WTC11 (cell line): ENCODE measurements around the gene BANK1. TPM values are rescaled to one million over a fixed set of nuclear protein-coding genes. Genes with fewer than 3 reads are reported as not detected.

ENCODE experiments used
- ATAC-seq: fragments of 200-7000 bp; cut with Tn5 transposase; 2 replicates; pipeline ENCODE4 v1.10.0; 2021; ENCODE audit warnings: mild to moderate bottlenecking, moderate library complexity
- CTCF ChIA-PET: fragments of 300-600 bp; sonication (Branson Sonifier 250); formaldehyde crosslinking; loops from one replicate; lab custom pipeline; 2021; ENCODE audit warnings: antibody characterized with exemption; lab: Charles Lee
- POLR2A ChIA-PET: fragments of 350-600 bp; sonication (Branson Sonifier 250); formaldehyde crosslinking; loops from one replicate; lab custom pipeline; 2021; ENCODE audit warnings: antibody characterized with exemption; lab: Charles Lee
- DNase-seq: peaks from one replicate; pipeline ENCODE4 v3.0.0; 2021; ENCODE audit warnings: low spot score
- H3K27ac Mint-ChIP-seq: 2 replicates; pipeline ENCODE4 v1.8.0; 2021; ENCODE audit warnings: mixed read lengths
- H3K27me3 Mint-ChIP-seq: 2 replicates; pipeline ENCODE4 v1.8.0; 2021; ENCODE audit warnings: low read depth, mild to moderate bottlenecking, moderate library complexity, mixed read lengths
- H3K36me3 Mint-ChIP-seq: 2 replicates; pipeline ENCODE4 v1.8.0; 2021; ENCODE audit warnings: mixed read lengths
- H3K4me1 Mint-ChIP-seq: 2 replicates; pipeline ENCODE4 v1.8.0; 2022; ENCODE audit warnings: mixed read lengths
- H3K4me3 Mint-ChIP-seq: 2 replicates; pipeline ENCODE4 v1.8.0; 2021; ENCODE audit warnings: mild to moderate bottlenecking, moderate library complexity, mixed read lengths
- H3K9me3 Mint-ChIP-seq: 2 replicates; pipeline ENCODE4 v1.8.0; 2021; ENCODE audit warnings: mixed read lengths
- AR ChIP-seq: fragments of 250-450 bp; sonication (Bioruptor Pico); IDR thresholded peaks from 2 replicates; pipeline ENCODE4 v1.9.0; 2021; ENCODE audit warnings: mild to moderate bottlenecking
- ELF4 ChIP-seq: sonication (generic); formaldehyde crosslinking; IDR thresholded peaks from 2 replicates; pipeline ENCODE4 v1.8.1; 2022; ENCODE audit warnings: low read depth, mild to moderate bottlenecking, moderate library complexity, missing genetic modification reagents
- ETV6 ChIP-seq: sonication (generic); formaldehyde crosslinking; IDR thresholded peaks from 2 replicates; pipeline ENCODE4 v1.8.1; 2022; ENCODE audit warnings: mild to moderate bottlenecking, missing genetic modification reagents
- FOXP1 ChIP-seq: sonication (generic); formaldehyde crosslinking; IDR thresholded peaks from 2 replicates; pipeline ENCODE4 v1.8.0; 2022; ENCODE audit warnings: missing genetic modification reagents, mild to moderate bottlenecking, moderate library complexity, borderline replicate concordance
- GTF2I ChIP-seq: fragments of 250-450 bp; sonication (Bioruptor Pico); conservative IDR thresholded peaks from 2 replicates; pipeline ENCODE4 v1.4.0; 2021; ENCODE audit warnings: mild to moderate bottlenecking
- NR3C1 ChIP-seq: sonication (generic); formaldehyde crosslinking; conservative IDR thresholded peaks from 2 replicates; pipeline ENCODE4 v1.8.1; 2023; ENCODE audit warnings: low read depth, mild to moderate bottlenecking, missing genetic modification reagents
- RORB ChIP-seq: fragments of 250-450 bp; sonication (Bioruptor Pico); IDR thresholded peaks from 2 replicates; pipeline ENCODE4 v1.9.0; 2021; ENCODE audit warnings: mild to moderate bottlenecking
- ZMAT4 ChIP-seq: fragments of 250-450 bp; sonication (Bioruptor Pico); IDR thresholded peaks from 2 replicates; pipeline ENCODE4 v1.9.0; 2021; ENCODE audit warnings: mild to moderate bottlenecking
- ZNF396 ChIP-seq: fragments of 250-450 bp; sonication (Bioruptor Pico); IDR thresholded peaks from 2 replicates; pipeline ENCODE4 v1.8.0; 2021; ENCODE audit warnings: mild to moderate bottlenecking, moderate library complexity, borderline replicate concordance
- ZNF532 ChIP-seq: fragments of 250-450 bp; sonication (Bioruptor Pico); IDR thresholded peaks from 2 replicates; pipeline ENCODE4 v1.9.0; 2021; ENCODE audit warnings: mild to moderate bottlenecking, borderline replicate concordance
- total RNA-seq: library from RNA; stranded (reverse); gene quantifications from 3 replicates; pipeline ENCODE4 v1.2.3, GENCODE V29; 2021
- TF ChIP-seq, protein P1 (sequence below): sonication (generic); formaldehyde crosslinking; IDR thresholded peaks from 2 replicates; pipeline ENCODE4 v1.8.0; 2023; ENCODE audit warnings: mild to moderate bottlenecking, missing genetic modification reagents
- TF ChIP-seq, protein P2 (sequence below): sonication (generic); formaldehyde crosslinking; IDR thresholded peaks from 2 replicates; pipeline ENCODE4 v1.8.1; 2023; ENCODE audit warnings: mild to moderate bottlenecking, missing genetic modification reagents, moderate library complexity
- TF ChIP-seq, protein P3 (sequence below): sonication (generic); formaldehyde crosslinking; IDR thresholded peaks from 2 replicates; pipeline ENCODE4 v1.8.1; 2023; ENCODE audit warnings: mild to moderate bottlenecking, missing genetic modification reagents, moderate library complexity
- TF ChIP-seq, protein P4 (sequence below): sonication (generic); formaldehyde crosslinking; IDR thresholded peaks from 2 replicates; pipeline ENCODE4 v1.8.1; 2023; ENCODE audit warnings: mild to moderate bottlenecking, missing genetic modification reagents
- TF ChIP-seq, protein P5 (sequence below): sonication (generic); formaldehyde crosslinking; IDR thresholded peaks from 2 replicates; pipeline ENCODE4 v1.8.0; 2022; ENCODE audit warnings: mild to moderate bottlenecking, missing genetic modification reagents
- TF ChIP-seq, protein P6 (sequence below): sonication (generic); formaldehyde crosslinking; IDR thresholded peaks from 2 replicates; pipeline ENCODE4 v1.8.1; 2022; ENCODE audit warnings: low read depth, missing genetic modification reagents, borderline replicate concordance

BANK1 gene
- total RNA-seq, 1 experiment from 2014 or later, result 0.68 TPM

DNA sequence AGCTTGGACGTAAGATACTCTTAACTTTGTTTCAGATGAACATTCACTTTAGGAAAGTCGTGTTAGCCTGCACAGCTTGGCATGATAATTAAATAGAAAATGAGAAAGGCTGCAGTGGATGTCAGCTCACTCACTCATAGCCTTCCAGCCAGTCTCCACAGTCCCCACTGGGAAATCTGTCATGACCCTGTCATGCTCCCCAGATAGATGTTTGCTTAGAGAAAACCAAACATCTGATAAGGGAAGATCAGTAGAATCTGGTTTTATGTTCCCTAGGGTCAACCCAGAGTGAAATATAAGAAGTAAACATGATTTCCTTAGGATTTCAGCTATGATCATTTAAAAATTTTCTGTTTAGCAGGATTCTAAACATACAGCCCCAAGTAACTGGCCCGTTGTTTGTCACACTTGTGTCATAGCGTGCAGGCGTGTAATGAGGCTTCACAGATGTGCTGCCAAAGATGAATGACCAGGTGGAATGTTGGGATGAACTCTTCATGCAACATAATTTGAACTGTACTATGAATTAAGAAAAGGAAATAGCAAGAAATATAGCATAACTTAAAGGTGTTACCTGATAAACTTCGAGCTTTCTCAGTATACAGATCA, 180.1 kb downstream of the BANK1 start:
- no peak for DNase-seq
- Mint-ChIP-seq H3K27me3 (no peaks in the 10 kb centered on the region), H3K9me3 (no peaks in the 10 kb centered on the region), H3K36me3 (no peaks in the 10 kb centered on the region), H3K27ac (no peak overlapping the region), H3K4me3 (no peak overlapping the region), H3K4me1 (peaks cover 9% of the 10 kb centered on the region)
- TF ChIP-seq GTF2I (no peak), ETV6 (CRISPR knock-in tag) (no peak)
- CTCF ChIA-PET, result no interaction called here
- POLR2A ChIA-PET, result interaction anchor here (0.6 kb wide), 1 partner anchor 388 kb away, joined by 3 read pairs; no protein-coding TSS in a partner anchor
- ATAC-seq, result no peak

GRCh38 chr4:101972791-101973190, 182.3 kb downstream of the BANK1 start:
- CTCF ChIA-PET, result interaction anchor here (1.1 kb wide), 1 partner anchor 603 kb away, joined by 3 read pairs; no protein-coding TSS in a partner anchor
- TF ChIP-seq ZNF396 (no peak), ZMAT4 (no peak), ZNF532 (CRISPR knock-in tag) (no peak), ELF4 (CRISPR knock-in tag) (no peak), AR (CRISPR knock-in tag) (no peak), FOXP1 (CRISPR knock-in tag) (no peak), GTF2I (no peak), NR3C1 (no peak), RORB (no peak)
- TF ChIP-seq, protein P1, sequence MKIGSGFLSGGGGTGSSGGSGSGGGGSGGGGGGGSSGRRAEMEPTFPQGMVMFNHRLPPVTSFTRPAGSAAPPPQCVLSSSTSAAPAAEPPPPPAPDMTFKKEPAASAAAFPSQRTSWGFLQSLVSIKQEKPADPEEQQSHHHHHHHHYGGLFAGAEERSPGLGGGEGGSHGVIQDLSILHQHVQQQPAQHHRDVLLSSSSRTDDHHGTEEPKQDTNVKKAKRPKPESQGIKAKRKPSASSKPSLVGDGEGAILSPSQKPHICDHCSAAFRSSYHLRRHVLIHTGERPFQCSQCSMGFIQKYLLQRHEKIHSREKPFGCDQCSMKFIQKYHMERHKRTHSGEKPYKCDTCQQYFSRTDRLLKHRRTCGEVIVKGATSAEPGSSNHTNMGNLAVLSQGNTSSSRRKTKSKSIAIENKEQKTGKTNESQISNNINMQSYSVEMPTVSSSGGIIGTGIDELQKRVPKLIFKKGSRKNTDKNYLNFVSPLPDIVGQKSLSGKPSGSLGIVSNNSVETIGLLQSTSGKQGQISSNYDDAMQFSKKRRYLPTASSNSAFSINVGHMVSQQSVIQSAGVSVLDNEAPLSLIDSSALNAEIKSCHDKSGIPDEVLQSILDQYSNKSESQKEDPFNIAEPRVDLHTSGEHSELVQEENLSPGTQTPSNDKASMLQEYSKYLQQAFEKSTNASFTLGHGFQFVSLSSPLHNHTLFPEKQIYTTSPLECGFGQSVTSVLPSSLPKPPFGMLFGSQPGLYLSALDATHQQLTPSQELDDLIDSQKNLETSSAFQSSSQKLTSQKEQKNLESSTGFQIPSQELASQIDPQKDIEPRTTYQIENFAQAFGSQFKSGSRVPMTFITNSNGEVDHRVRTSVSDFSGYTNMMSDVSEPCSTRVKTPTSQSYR, result no peak
- TF ChIP-seq, protein P2, sequence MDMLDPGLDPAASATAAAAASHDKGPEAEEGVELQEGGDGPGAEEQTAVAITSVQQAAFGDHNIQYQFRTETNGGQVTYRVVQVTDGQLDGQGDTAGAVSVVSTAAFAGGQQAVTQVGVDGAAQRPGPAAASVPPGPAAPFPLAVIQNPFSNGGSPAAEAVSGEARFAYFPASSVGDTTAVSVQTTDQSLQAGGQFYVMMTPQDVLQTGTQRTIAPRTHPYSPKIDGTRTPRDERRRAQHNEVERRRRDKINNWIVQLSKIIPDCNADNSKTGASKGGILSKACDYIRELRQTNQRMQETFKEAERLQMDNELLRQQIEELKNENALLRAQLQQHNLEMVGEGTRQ (CRISPR knock-in tag), result no peak
- TF ChIP-seq, protein P3, sequence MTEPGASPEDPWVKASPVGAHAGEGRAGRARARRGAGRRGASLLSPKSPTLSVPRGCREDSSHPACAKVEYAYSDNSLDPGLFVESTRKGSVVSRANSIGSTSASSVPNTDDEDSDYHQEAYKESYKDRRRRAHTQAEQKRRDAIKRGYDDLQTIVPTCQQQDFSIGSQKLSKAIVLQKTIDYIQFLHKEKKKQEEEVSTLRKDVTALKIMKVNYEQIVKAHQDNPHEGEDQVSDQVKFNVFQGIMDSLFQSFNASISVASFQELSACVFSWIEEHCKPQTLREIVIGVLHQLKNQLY (CRISPR knock-in tag), result no peak
- TF ChIP-seq, protein P4, sequence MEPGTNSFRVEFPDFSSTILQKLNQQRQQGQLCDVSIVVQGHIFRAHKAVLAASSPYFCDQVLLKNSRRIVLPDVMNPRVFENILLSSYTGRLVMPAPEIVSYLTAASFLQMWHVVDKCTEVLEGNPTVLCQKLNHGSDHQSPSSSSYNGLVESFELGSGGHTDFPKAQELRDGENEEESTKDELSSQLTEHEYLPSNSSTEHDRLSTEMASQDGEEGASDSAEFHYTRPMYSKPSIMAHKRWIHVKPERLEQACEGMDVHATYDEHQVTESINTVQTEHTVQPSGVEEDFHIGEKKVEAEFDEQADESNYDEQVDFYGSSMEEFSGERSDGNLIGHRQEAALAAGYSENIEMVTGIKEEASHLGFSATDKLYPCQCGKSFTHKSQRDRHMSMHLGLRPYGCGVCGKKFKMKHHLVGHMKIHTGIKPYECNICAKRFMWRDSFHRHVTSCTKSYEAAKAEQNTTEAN (CRISPR knock-in tag), result no peak
- TF ChIP-seq, protein P5, sequence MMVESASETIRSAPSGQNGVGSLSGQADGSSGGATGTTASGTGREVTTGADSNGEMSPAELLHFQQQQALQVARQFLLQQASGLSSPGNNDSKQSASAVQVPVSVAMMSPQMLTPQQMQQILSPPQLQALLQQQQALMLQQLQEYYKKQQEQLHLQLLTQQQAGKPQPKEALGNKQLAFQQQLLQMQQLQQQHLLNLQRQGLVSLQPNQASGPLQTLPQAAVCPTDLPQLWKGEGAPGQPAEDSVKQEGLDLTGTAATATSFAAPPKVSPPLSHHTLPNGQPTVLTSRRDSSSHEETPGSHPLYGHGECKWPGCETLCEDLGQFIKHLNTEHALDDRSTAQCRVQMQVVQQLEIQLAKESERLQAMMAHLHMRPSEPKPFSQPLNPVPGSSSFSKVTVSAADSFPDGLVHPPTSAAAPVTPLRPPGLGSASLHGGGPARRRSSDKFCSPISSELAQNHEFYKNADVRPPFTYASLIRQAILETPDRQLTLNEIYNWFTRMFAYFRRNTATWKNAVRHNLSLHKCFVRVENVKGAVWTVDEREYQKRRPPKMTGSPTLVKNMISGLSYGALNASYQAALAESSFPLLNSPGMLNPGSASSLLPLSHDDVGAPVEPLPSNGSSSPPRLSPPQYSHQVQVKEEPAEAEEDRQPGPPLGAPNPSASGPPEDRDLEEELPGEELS, result no peak
- TF ChIP-seq, protein P6, sequence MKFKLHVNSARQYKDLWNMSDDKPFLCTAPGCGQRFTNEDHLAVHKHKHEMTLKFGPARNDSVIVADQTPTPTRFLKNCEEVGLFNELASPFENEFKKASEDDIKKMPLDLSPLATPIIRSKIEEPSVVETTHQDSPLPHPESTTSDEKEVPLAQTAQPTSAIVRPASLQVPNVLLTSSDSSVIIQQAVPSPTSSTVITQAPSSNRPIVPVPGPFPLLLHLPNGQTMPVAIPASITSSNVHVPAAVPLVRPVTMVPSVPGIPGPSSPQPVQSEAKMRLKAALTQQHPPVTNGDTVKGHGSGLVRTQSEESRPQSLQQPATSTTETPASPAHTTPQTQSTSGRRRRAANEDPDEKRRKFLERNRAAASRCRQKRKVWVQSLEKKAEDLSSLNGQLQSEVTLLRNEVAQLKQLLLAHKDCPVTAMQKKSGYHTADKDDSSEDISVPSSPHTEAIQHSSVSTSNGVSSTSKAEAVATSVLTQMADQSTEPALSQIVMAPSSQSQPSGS (CRISPR knock-in tag), result no peak

More at GRCh38 chr4:101972791-101973190, 182.3 kb downstream of the BANK1 start:
- Mint-ChIP-seq H3K4me3 (no peak overlapping the region), H3K9me3 (no peaks in the 10 kb centered on the region), H3K4me1 (peaks cover 9% of the 10 kb centered on the region), H3K36me3 (no peaks in the 10 kb centered on the region), H3K27ac (no peak overlapping the region), H3K27me3 (no peaks in the 10 kb centered on the region)
- POLR2A ChIA-PET, result no interaction called here
- DNase-seq (no peak), ATAC-seq (no peak)
